Measurements from ENCODE around the gene ASZ1.

ASZ1 gene

GRCh38 chr7:117403737-117404136, 23.6 kb downstream of the ASZ1 start:
- no peaks in the 10 kb centered on the region for H3K27me3 ChIP-seq (ENCODE audit: control insufficient read depth in 1 of 2, insufficient read depth in 1 of 2, low read length in 2 of 2)
- no peak overlapping the region for H3K18ac ChIP-seq (ENCODE audit: low read depth in 1 of 2, low read length in 2 of 2)
- H3K23ac ChIP-seq (ENCODE audit: low read length in 2 of 2): no peak overlapping the region
- no peak overlapping the region for H3K4me2 ChIP-seq (ENCODE audit: low read length, poor library complexity, severe bottlenecking)
- no peak overlapping the region for H4K91ac ChIP-seq (ENCODE audit: low read length)
- no peak overlapping the region for H3K4me3 ChIP-seq (ENCODE audit: insufficient read depth in 1 of 2, low read depth in 1 of 2, low read length in 2 of 2)
- no peak overlapping the region for H2BK12ac ChIP-seq (ENCODE audit: low read length in 2 of 2)
- no peaks in the 10 kb centered on the region for H3K4me1 ChIP-seq (ENCODE audit: control insufficient read depth, insufficient read depth, low read depth, low read length)
- H2BK5ac ChIP-seq (ENCODE audit: low read depth, low read length, poor library complexity, severe bottlenecking): no peak overlapping the region
- DNase-seq: no peak
- H3K9ac ChIP-seq (ENCODE audit: low read length): no peak overlapping the region
- no peak overlapping the region for H2BK15ac ChIP-seq (ENCODE audit: low read depth, poor library complexity, severe bottlenecking)
- no peak overlapping the region for H2BK120ac ChIP-seq (ENCODE audit: low read depth, low read length)
- no peak overlapping the region for H2AFZ ChIP-seq (ENCODE audit: low read depth, low read length)
- 97% methylated on average over 8 of the region's 8 CpGs for WGBS
- H3K36me3 ChIP-seq (ENCODE audit: control insufficient read depth in 1 of 2, insufficient read depth in 2 of 2, low read depth in 1 of 2, low read length in 2 of 2): no peaks in the 10 kb centered on the region
- H3K4ac ChIP-seq (ENCODE audit: low read depth in 1 of 2, low read length in 2 of 2): no peak overlapping the region
- H3K27ac ChIP-seq (ENCODE audit: low read length, poor library complexity, severe bottlenecking): no peak overlapping the region
- no peak overlapping the region for H4K8ac ChIP-seq (ENCODE audit: low read length)
- no peaks in the 10 kb centered on the region for H3K9me3 ChIP-seq (ENCODE audit: control insufficient read depth, low read length)
- H2AK5ac ChIP-seq (ENCODE audit: low read length, severe bottlenecking): no peak overlapping the region
- H3K14ac ChIP-seq (ENCODE audit: low read length in 2 of 2): peak overlapping the region in 1 of 2 experiments; percentile 44
- no peaks in the 10 kb centered on the region for H3K79me1 ChIP-seq (replicated peaks; ENCODE audit: low read length, poor library complexity, severe bottlenecking)

GRCh38 chr7:117402109-117402508, 25.2 kb downstream of the ASZ1 start:
- H2BK15ac ChIP-seq (ENCODE audit: low read depth, poor library complexity, severe bottlenecking): no peak overlapping the region
- no peak overlapping the region for H2AFZ ChIP-seq (ENCODE audit: low read depth, low read length)
- H2BK12ac ChIP-seq (ENCODE audit: low read length in 2 of 2): no peak overlapping the region
- no peaks in the 10 kb centered on the region for H3K79me1 ChIP-seq (replicated peaks; ENCODE audit: low read length, poor library complexity, severe bottlenecking)
- no peak overlapping the region for H2BK5ac ChIP-seq (ENCODE audit: low read depth, low read length, poor library complexity, severe bottlenecking)
- H3K27ac ChIP-seq (ENCODE audit: low read length, poor library complexity, severe bottlenecking): peak overlapping the region; percentile 26
- H3K4me1 ChIP-seq (ENCODE audit: control insufficient read depth, insufficient read depth, low read depth, low read length): no peaks in the 10 kb centered on the region
- H3K14ac ChIP-seq (ENCODE audit: low read length in 2 of 2): no peak overlapping the region
- H3K23ac ChIP-seq (ENCODE audit: low read length in 2 of 2): no peak overlapping the region
- H3K4ac ChIP-seq (ENCODE audit: low read depth in 1 of 2, low read length in 2 of 2): no peak overlapping the region
- H3K4me2 ChIP-seq (ENCODE audit: low read length, poor library complexity, severe bottlenecking): no peak overlapping the region
- H3K9me3 ChIP-seq (ENCODE audit: control insufficient read depth, low read length): no peaks in the 10 kb centered on the region
- no peaks in the 10 kb centered on the region for H3K27me3 ChIP-seq (ENCODE audit: control insufficient read depth in 1 of 2, insufficient read depth in 1 of 2, low read length in 2 of 2)
- no peak overlapping the region for H3K4me3 ChIP-seq (ENCODE audit: insufficient read depth in 1 of 2, low read depth in 1 of 2, low read length in 2 of 2)
- no peak overlapping the region for H4K91ac ChIP-seq (ENCODE audit: low read length)
- H3K9ac ChIP-seq (ENCODE audit: low read length): no peak overlapping the region
- no peak overlapping the region for H2AK5ac ChIP-seq (ENCODE audit: low read length, severe bottlenecking)
- H4K8ac ChIP-seq (ENCODE audit: low read length): no peak overlapping the region
- no peak overlapping the region for H2BK120ac ChIP-seq (ENCODE audit: low read depth, low read length)
- DNase-seq: no peak
- H3K36me3 ChIP-seq (ENCODE audit: control insufficient read depth in 1 of 2, insufficient read depth in 2 of 2, low read depth in 1 of 2, low read length in 2 of 2): no peaks in the 10 kb centered on the region
- H3K18ac ChIP-seq (ENCODE audit: low read depth in 1 of 2, low read length in 2 of 2): no peak overlapping the region
- 51% methylated on average over 2 of the region's 2 CpGs for WGBS

DNA sequence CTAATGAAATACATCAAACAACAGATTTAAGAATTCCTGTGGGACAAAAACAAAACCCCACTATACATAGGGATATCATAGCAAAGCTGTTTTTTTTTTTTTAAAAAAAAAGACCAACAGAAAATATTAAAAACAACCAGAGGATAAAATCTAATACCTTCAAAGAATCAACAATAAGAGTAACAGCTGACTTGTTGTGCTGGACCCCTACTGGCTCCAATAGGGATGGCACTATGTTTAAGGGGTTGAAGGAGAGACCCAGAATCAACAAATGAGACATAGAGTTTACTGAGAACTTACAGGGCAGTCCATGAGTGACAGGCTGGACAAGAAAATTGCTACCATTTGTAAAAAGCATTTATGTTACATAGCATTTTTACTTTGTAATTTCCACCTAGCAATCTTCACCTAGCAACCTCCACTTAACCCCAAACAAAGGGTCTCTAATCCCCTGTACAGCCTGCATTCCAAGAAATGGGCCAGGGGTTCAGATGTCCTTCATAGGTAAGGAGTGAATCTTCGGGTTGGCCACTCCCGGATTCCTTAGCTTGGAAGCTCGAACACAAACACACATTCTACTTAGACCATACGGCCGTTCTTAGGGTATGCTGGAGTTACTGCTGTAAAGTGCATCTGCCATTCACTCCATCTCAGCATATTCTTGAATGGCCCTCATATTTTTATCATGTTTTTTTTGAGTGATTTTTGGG, 25.8 kb downstream of the ASZ1 start:
- Histone ChIP-seq H3K18ac (ENCODE audit: low read depth in 1 of 2, low read length in 2 of 2) (no peak overlapping the region), H2BK120ac (ENCODE audit: low read depth, low read length) (no peak overlapping the region), H3K36me3 (ENCODE audit: control insufficient read depth in 1 of 2, insufficient read depth in 2 of 2, low read depth in 1 of 2, low read length in 2 of 2) (no peaks in the 10 kb centered on the region), H2BK5ac (ENCODE audit: low read depth, low read length, poor library complexity, severe bottlenecking) (no peak overlapping the region), H2AK5ac (ENCODE audit: low read length, severe bottlenecking) (no peak overlapping the region), H3K23ac (ENCODE audit: low read length in 2 of 2) (no peak overlapping the region), H2BK15ac (ENCODE audit: low read depth, poor library complexity, severe bottlenecking) (no peak overlapping the region), H3K14ac (ENCODE audit: low read length in 2 of 2) (no peak overlapping the region), H3K9me3 (ENCODE audit: control insufficient read depth, low read length) (no peaks in the 10 kb centered on the region), H3K4me3 (ENCODE audit: insufficient read depth in 1 of 2, low read depth in 1 of 2, low read length in 2 of 2) (no peak overlapping the region), H3K4me2 (ENCODE audit: low read length, poor library complexity, severe bottlenecking) (no peak overlapping the region), H3K4ac (ENCODE audit: low read depth in 1 of 2, low read length in 2 of 2) (no peak overlapping the region), H3K4me1 (ENCODE audit: control insufficient read depth, insufficient read depth, low read depth, low read length) (no peaks in the 10 kb centered on the region), H3K27me3 (ENCODE audit: control insufficient read depth in 1 of 2, insufficient read depth in 1 of 2, low read length in 2 of 2) (no peaks in the 10 kb centered on the region), H4K8ac (ENCODE audit: low read length) (no peak overlapping the region), H4K91ac (ENCODE audit: low read length) (no peak overlapping the region), H3K79me1 (replicated peaks; ENCODE audit: low read length, poor library complexity, severe bottlenecking) (no peaks in the 10 kb centered on the region), H3K9ac (ENCODE audit: low read length) (no peak overlapping the region), H2BK12ac (ENCODE audit: low read length in 2 of 2) (no peak overlapping the region), H3K27ac (ENCODE audit: low read length, poor library complexity, severe bottlenecking) (peak overlapping the region; percentile 8), H2AFZ (ENCODE audit: low read depth, low read length) (no peak overlapping the region)
- 94% methylated on average over 2 of the region's 5 CpGs for WGBS
- no peak for DNase-seq

- Histone ChIP-seq H3K36me3 (ENCODE audit: control insufficient read depth in 1 of 2, insufficient read depth in 2 of 2, low read depth in 1 of 2, low read length in 2 of 2) (no peaks in the 10 kb centered on the region), H2BK120ac (ENCODE audit: low read depth, low read length) (no peak overlapping the region), H2AK5ac (ENCODE audit: low read length, severe bottlenecking) (no peak overlapping the region), H4K91ac (ENCODE audit: low read length) (no peak overlapping the region), H3K9me3 (ENCODE audit: control insufficient read depth, low read length) (no peaks in the 10 kb centered on the region), H3K27me3 (ENCODE audit: control insufficient read depth in 1 of 2, insufficient read depth in 1 of 2, low read length in 2 of 2) (no peaks in the 10 kb centered on the region), H3K4me2 (ENCODE audit: low read length, poor library complexity, severe bottlenecking) (no peak overlapping the region), H3K18ac (ENCODE audit: low read depth in 1 of 2, low read length in 2 of 2) (no peak overlapping the region), H2BK5ac (ENCODE audit: low read depth, low read length, poor library complexity, severe bottlenecking) (no peak overlapping the region), H2BK15ac (ENCODE audit: low read depth, poor library complexity, severe bottlenecking) (no peak overlapping the region), H3K79me1 (replicated peaks; ENCODE audit: low read length, poor library complexity, severe bottlenecking) (no peaks in the 10 kb centered on the region), H2AFZ (ENCODE audit: low read depth, low read length) (no peak overlapping the region), H2BK12ac (ENCODE audit: low read length in 2 of 2) (no peak overlapping the region), H3K23ac (ENCODE audit: low read length in 2 of 2) (no peak overlapping the region), H4K8ac (ENCODE audit: low read length) (no peak overlapping the region), H3K9ac (ENCODE audit: low read length) (no peak overlapping the region), H3K4me3 (ENCODE audit: insufficient read depth in 1 of 2, low read depth in 1 of 2, low read length in 2 of 2) (no peak overlapping the region), H3K14ac (ENCODE audit: low read length in 2 of 2) (no peak overlapping the region), H3K4ac (ENCODE audit: low read depth in 1 of 2, low read length in 2 of 2) (no peak overlapping the region), H3K4me1 (ENCODE audit: control insufficient read depth, insufficient read depth, low read depth, low read length) (no peaks in the 10 kb centered on the region), H3K27ac (ENCODE audit: low read length, poor library complexity, severe bottlenecking) (no peak overlapping the region)
- DNase-seq: no peak
- 60% methylated on average over 1 of the region's 4 CpGs for WGBS
Measured at GRCh38 chr7:117399820-117400422, 27.4 kb downstream of the ASZ1 start.

All from mesenchymal stem cell (in vitro differentiated cells and primary cell).